Testis (tissue), 3 donors: ENCODE data around the gene TNS3. TPM values are rescaled to one million over a fixed set of nuclear protein-coding genes. Genes with fewer than 3 reads are reported as not detected.

ENCODE experiments used
- DNase-seq: peaks from one replicate; pipeline ENCODE4 v3.0.0-alpha.2; 2019
- H3K27ac ChIP-seq, 2 donors: fragments of 200-600 bp; sonication (generic); one replicate each; pipeline ENCODE4 v1.5.1; 2019
- H3K27me3 ChIP-seq: fragments of 200-600 bp; sonication (generic); one replicate; pipeline ENCODE4 v1.5.1; 2019
- H3K36me3 ChIP-seq: fragments of 200-600 bp; sonication (generic); one replicate; pipeline ENCODE4 v1.5.1; 2017; ENCODE audit warnings: low read depth; ENCODE audit errors: missing control alignments
- H3K4me1 ChIP-seq: fragments of 200-600 bp; sonication (generic); one replicate; pipeline ENCODE4 v1.5.1; 2019
- H3K4me3 ChIP-seq, 2 donors: fragments of 200-600 bp; sonication (generic); one replicate each; pipeline ENCODE4 v1.5.1; 2017 to 2019
- H3K9me3 ChIP-seq: fragments of 200-600 bp; sonication (generic); one replicate; pipeline ENCODE4 v1.5.1; 2017
- CTCF ChIP-seq, 3 experiments: fragments of 450-650 bp in 2 of 3; fragments of 200-600 bp in 1 of 3; sonication (generic) in 1 of 3; IDR thresholded peaks; one replicate each; pipeline ENCODE4 v1.5.1; 2016 to 2019; ENCODE audit warnings: antibody characterized with exemption in 3 of 3, mild to moderate bottlenecking in 2 of 3, moderate library complexity in 1 of 3
- POLR2A ChIP-seq: fragments of 450-650 bp; IDR thresholded peaks from one replicate; pipeline ENCODE4 v1.6.1; 2017; ENCODE audit warnings: antibody characterized with exemption, mild to moderate bottlenecking, moderate library complexity
- WGBS, 2 donors: methylation state at CpG; one replicate each; pipeline ENCODE4 v1.1.5; 2018; 5-methylcytosine and 5-hydroxymethylcytosine counted together
- intact Hi-C: fragments of 100-400 bp; cut with DNase I; formaldehyde crosslinking; loops from one replicate; pipeline ENCODE4 v1.15.1; 2023; ENCODE audit warnings: low total_unique reads
- polyA plus RNA-seq: library from polyadenylated mRNA; stranded (reverse); fragments of 350-450 nt; fragmentation: Illumina TruSeq; extraction: RNeasy Lipid Tissue Mini Kit (QIAGEN cat#74804); gene quantifications from one replicate; pipeline ENCODE4 v1.2.3, GENCODE V29; 2014; ENCODE audit warnings: low read depth, low replicate concordance; ENCODE audit not compliant: insufficient read depth
- total RNA-seq, 2 donors: library from RNA; depleted of rRNA; stranded (reverse); fragments of >200 nt; gene quantifications; one replicate each; pipeline ENCODE4 v1.2.3, GENCODE V29; 2016

The TNS3 gene
- total and polyA plus RNA-seq, 3 donors from 2014 or later: 28.5 to 93.5 (median 60.0) TPM

GRCh38 chr7:47621347-47621746, 39.4 kb upstream of the TNS3 start:
- WGBS, 2 donors: 81 to 97% methylated on average over 10 to 12 of the region's 12 CpGs
- TF ChIP-seq CTCF (IDR thresholded peaks at IDR 0.05) (no peak), POLR2A (no peak)
- no peaks in the 10 kb centered on the region for H3K27me3 ChIP-seq
- H3K4me1 ChIP-seq: peaks cover 11% of the 10 kb centered on the region
- no peaks in the 10 kb centered on the region for H3K36me3 ChIP-seq
- intact Hi-C loops: loop anchor here (10.0 kb wide), 1 partner anchor 47 kb away; no protein-coding TSS in a partner anchor
- H3K4me3 ChIP-seq: no peak overlapping the region
- no peak for DNase-seq
- H3K9me3 ChIP-seq: no peaks in the 10 kb centered on the region
- no peak overlapping the region for H3K27ac ChIP-seq

GRCh38 chr7:47619806-47620205, 37.9 kb upstream of the TNS3 start:
- no peak for TF ChIP-seq POLR2A
- no peak for TF ChIP-seq CTCF (IDR thresholded peaks at IDR 0.05)
- intact Hi-C loops: loop anchor here (10.0 kb wide), 1 partner anchor 45 kb away; no protein-coding TSS in a partner anchor
- Histone ChIP-seq H3K9me3 (no peaks in the 10 kb centered on the region), H3K27ac (no peak overlapping the region), H3K4me3 (no peak overlapping the region), H3K36me3 (no peaks in the 10 kb centered on the region), H3K27me3 (no peaks in the 10 kb centered on the region), H3K4me1 (peaks cover 11% of the 10 kb centered on the region)
- no peak for DNase-seq

GRCh38 chr7:47617131-47617530, 35.2 kb upstream of the TNS3 start:
- DNase-seq: no peak
- intact Hi-C loops: no loop called here
- Histone ChIP-seq H3K27me3 (no peaks in the 10 kb centered on the region), H3K36me3 (no peaks in the 10 kb centered on the region), H3K4me1 (peaks cover 6% of the 10 kb centered on the region), H3K9me3 (no peaks in the 10 kb centered on the region), H3K27ac (no peak overlapping the region), H3K4me3 (no peak overlapping the region)
- TF ChIP-seq CTCF (IDR thresholded peaks at IDR 0.05): no peak
- TF ChIP-seq POLR2A: no peak
- WGBS, 2 donors: 87% methylated on average over 4 of the region's 4 CpGs

- no peak for DNase-seq
- Histone ChIP-seq H3K4me3 (no peak overlapping the region), H3K27me3 (no peaks in the 10 kb centered on the region), H3K27ac (no peak overlapping the region), H3K9me3 (no peaks in the 10 kb centered on the region), H3K36me3 (no peaks in the 10 kb centered on the region), H3K4me1 (peaks cover 10% of the 10 kb centered on the region)
- WGBS, 2 donors: 79 to 92% methylated on average over 6 of the region's 6 CpGs
- TF ChIP-seq POLR2A: no peak
- TF ChIP-seq CTCF (IDR thresholded peaks at IDR 0.05): no peak
- intact Hi-C loops: no loop called here
Observed at GRCh38 chr7:47614450-47614849, 32.5 kb upstream of the TNS3 start.

GRCh38 chr7:47611045-47611511, 29.2 kb upstream of the TNS3 start:
- H3K27ac ChIP-seq: no peak overlapping the region
- no peak overlapping the region for H3K4me3 ChIP-seq
- no peaks in the 10 kb centered on the region for H3K27me3 ChIP-seq
- H3K36me3 ChIP-seq: no peaks in the 10 kb centered on the region
- no peaks in the 10 kb centered on the region for H3K9me3 ChIP-seq
- WGBS, 2 donors: 41 to 47% methylated on average over 10 of the region's 10 CpGs
- TF ChIP-seq POLR2A (no peak), CTCF (IDR thresholded peaks at IDR 0.05) (no peak)
- intact Hi-C loops: no loop called here
- no peak for DNase-seq
- peaks cover 10% of the 10 kb centered on the region for H3K4me1 ChIP-seq
